ENCODE results near the gene TTC12. TPM values are rescaled to one million over a fixed set of nuclear protein-coding genes. Genes with fewer than 3 reads are reported as not detected.
"Not testable (repeated sequence)": the region's sequence is repeated elsewhere in the genome, so short reads cannot be mapped to it uniquely, and the experiment has no call there.

The TTC12 gene
- total and polyA plus RNA-seq, 2 donors (not counting 1 experiment from before 2014, with no cell fraction given) = 9.9 to 11.9 TPM

DNA sequence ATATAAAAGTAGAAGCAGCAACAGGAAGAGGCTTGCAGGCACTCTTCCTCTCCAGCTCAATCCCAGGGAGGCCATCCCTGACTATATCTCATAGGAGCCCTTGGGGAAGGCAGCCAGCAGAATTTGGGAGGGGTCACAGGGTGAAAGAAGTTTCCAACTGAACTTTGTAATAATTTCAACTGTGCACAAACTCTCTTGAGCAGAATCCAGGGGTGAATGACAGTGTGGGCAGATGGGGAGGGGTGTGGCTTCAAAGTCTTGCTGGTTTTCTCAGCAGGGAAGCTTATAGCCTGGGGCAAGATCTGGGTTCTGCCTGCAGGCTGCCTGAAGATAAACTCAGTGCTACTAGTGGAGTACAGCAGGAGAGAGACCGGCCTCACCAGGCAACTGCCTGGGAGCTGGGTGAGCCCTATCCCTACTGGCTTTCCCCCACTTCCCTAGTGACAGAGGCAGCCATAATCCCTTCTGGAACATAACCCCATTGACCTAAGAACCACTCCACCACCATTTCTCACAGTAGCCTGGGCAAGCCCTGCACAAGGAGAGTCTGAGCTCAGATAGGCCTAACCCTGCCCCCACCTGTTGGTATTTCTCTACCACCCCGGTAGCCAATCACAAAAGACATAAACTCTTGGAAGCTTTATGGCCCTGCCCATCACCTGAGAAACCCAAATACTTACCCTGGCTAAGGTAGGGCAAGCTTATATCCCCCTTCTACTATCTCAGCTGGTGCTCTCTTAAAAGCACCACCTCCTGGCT, 17.8 kb upstream of the TTC12 start:
- TF ChIP-seq, protein P1, sequence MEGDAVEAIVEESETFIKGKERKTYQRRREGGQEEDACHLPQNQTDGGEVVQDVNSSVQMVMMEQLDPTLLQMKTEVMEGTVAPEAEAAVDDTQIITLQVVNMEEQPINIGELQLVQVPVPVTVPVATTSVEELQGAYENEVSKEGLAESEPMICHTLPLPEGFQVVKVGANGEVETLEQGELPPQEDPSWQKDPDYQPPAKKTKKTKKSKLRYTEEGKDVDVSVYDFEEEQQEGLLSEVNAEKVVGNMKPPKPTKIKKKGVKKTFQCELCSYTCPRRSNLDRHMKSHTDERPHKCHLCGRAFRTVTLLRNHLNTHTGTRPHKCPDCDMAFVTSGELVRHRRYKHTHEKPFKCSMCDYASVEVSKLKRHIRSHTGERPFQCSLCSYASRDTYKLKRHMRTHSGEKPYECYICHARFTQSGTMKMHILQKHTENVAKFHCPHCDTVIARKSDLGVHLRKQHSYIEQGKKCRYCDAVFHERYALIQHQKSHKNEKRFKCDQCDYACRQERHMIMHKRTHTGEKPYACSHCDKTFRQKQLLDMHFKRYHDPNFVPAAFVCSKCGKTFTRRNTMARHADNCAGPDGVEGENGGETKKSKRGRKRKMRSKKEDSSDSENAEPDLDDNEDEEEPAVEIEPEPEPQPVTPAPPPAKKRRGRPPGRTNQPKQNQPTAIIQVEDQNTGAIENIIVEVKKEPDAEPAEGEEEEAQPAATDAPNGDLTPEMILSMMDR (conservative IDR thresholded peaks at IDR 0.05 in 1 of 2, IDR thresholded peaks at IDR 0.05 in 1 of 2; ENCODE audit: low read depth in 1 of 2, low read length in 2 of 2) = no peak
- TF ChIP-seq EZH2 (IDR thresholded peaks at IDR 0.05; ENCODE audit: low read length, missing control alignments) = no peak
- Histone ChIP-seq H4K20me1 (ENCODE audit: control insufficient read depth, extremely low read depth, insufficient read depth, low read length) (no peaks in the 10 kb centered on the region), H3K9ac (ENCODE audit: insufficient read depth, low read length) (no peak overlapping the region), H2AFZ (ENCODE audit: low read length) (no peak overlapping the region), H3K4me3 (replicated peaks in 1 of 4; ENCODE audit: control extremely low read depth in 1 of 4, insufficient read depth in 1 of 4, low read depth in 3 of 4, low read length in 4 of 4) (no peak overlapping the region), H3K4me2 (ENCODE audit: extremely low read depth, insufficient read depth, low read length) (no peak overlapping the region), H3K79me2 (ENCODE audit: control insufficient read depth, insufficient read depth, low read length) (no peaks in the 10 kb centered on the region), H3K4me1 (ENCODE audit: control insufficient read depth, extremely low read depth, insufficient read depth, low read length) (no peaks in the 10 kb centered on the region), H3K27ac (ENCODE audit: insufficient read depth, low read length) (no peak overlapping the region), H3K36me3 (ENCODE audit: control insufficient read depth, insufficient read depth, low read length) (no peaks in the 10 kb centered on the region), H3K9me3 (ENCODE audit: control insufficient read depth, insufficient read depth, low read depth, low read length) (no peaks in the 10 kb centered on the region), H3K27me3 (ENCODE audit: control insufficient read depth, insufficient read depth, low read length) (no peaks in the 10 kb centered on the region)
- no peak for DNase-seq (ENCODE audit: low read depth in 2 of 2)

DNA sequence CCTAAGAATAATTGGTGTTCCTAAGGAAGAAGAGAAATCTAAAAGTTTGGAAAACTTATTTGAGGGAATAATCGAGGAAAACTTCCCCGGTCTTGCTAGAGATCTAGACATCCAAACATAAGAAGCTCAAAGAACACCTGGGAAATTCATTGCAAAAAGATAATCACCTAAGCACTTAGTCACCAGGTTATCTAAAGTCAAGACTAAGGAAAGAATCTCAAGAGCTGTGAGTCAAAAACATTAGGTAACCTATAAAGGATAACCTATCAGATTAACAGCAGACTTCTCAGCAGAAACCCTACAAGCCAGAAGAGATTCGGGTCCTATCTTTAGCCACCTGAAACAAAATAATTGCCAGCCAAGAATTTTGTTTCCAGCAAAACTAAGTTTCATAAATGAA, 15.9 kb upstream of the TTC12 start:
- not testable (repeated sequence) for H3K4me2 ChIP-seq (ENCODE audit: extremely low read depth, insufficient read depth, low read length); H3K9me3 ChIP-seq (ENCODE audit: control insufficient read depth, insufficient read depth, low read depth, low read length); H3K4me1 ChIP-seq (ENCODE audit: control insufficient read depth, extremely low read depth, insufficient read depth, low read length); H3K27me3 ChIP-seq (ENCODE audit: control insufficient read depth, insufficient read depth, low read length); H3K79me2 ChIP-seq (ENCODE audit: control insufficient read depth, insufficient read depth, low read length); DNase-seq (ENCODE audit: low read depth in 2 of 2); H3K9ac ChIP-seq (ENCODE audit: insufficient read depth, low read length); H3K36me3 ChIP-seq (ENCODE audit: control insufficient read depth, insufficient read depth, low read length); H4K20me1 ChIP-seq (ENCODE audit: control insufficient read depth, extremely low read depth, insufficient read depth, low read length); H3K4me3 ChIP-seq (replicated peaks in 1 of 4; ENCODE audit: control extremely low read depth in 1 of 4, insufficient read depth in 1 of 4, low read depth in 3 of 4, low read length in 4 of 4); H2AFZ ChIP-seq (ENCODE audit: low read length); H3K27ac ChIP-seq (ENCODE audit: insufficient read depth, low read length)

DNA sequence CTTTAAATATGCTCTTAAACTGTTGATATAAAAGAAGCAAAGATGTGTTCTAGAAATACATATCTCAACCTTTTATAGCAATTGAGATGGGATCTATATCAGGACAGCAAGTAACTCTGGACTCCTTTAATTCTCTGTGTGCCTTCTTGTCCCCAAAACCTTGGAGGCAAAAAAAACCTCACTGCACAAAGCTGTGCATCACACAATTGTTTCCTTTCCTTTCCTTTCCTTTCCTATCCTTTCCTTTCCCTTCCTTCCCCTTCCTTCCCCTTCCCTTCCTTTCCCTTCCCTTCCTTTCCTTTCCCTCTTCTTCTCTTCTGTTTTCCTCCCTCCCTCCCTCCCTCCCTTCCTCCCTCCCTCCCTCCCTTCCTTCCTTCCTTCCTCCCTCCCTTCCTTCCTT, 9.5 kb upstream of the TTC12 start:
- Histone ChIP-seq H3K36me3 (ENCODE audit: control insufficient read depth, insufficient read depth, low read length) (no peaks in the 10 kb centered on the region), H3K79me2 (ENCODE audit: control insufficient read depth, insufficient read depth, low read length) (no peaks in the 10 kb centered on the region), H3K9me3 (ENCODE audit: control insufficient read depth, insufficient read depth, low read depth, low read length) (no peaks in the 10 kb centered on the region), H3K4me1 (ENCODE audit: control insufficient read depth, extremely low read depth, insufficient read depth, low read length) (no peaks in the 10 kb centered on the region), H3K4me3 (replicated peaks in 1 of 4; ENCODE audit: control extremely low read depth in 1 of 4, insufficient read depth in 1 of 4, low read depth in 3 of 4, low read length in 4 of 4) (no peak overlapping the region), H3K27me3 (ENCODE audit: control insufficient read depth, insufficient read depth, low read length) (no peaks in the 10 kb centered on the region), H3K4me2 (ENCODE audit: extremely low read depth, insufficient read depth, low read length) (no peak overlapping the region), H3K27ac (ENCODE audit: insufficient read depth, low read length) (no peak overlapping the region), H2AFZ (ENCODE audit: low read length) (no peak overlapping the region), H3K9ac (ENCODE audit: insufficient read depth, low read length) (no peak overlapping the region), H4K20me1 (ENCODE audit: control insufficient read depth, extremely low read depth, insufficient read depth, low read length) (no peaks in the 10 kb centered on the region)
- DNase-seq (ENCODE audit: low read depth in 2 of 2) = no peak
- TF ChIP-seq EZH2 (IDR thresholded peaks at IDR 0.05; ENCODE audit: low read length, missing control alignments) = no peak
- TF ChIP-seq, protein P1 (conservative IDR thresholded peaks at IDR 0.05 in 1 of 2, IDR thresholded peaks at IDR 0.05 in 1 of 2; ENCODE audit: low read depth in 1 of 2, low read length in 2 of 2) = no peak
